NCI-H345 treated with DMSO at 0.1 percent for 48 hours (cell line): Measurements from ENCODE around the gene CREBRF.
"Not testable (repeated sequence)": the region's sequence is repeated elsewhere in the genome, so short reads cannot be mapped to it uniquely, and the experiment has no call there.

Experiments
- DNase-seq: peaks from one replicate; lab custom pipeline; 2025; ENCODE audit not compliant: unreplicated experiment; lab: John Stamatoyannopoulos, UW

The CREBRF gene

GRCh38 chr5:173076471-173076870 lies 20.3 kb downstream of the CREBRF start:
- not testable (repeated sequence) for DNase-seq

- DNase-seq, result no peak
Observed at GRCh38 chr5:173078878-173079277, 22.7 kb downstream of the CREBRF start.

GRCh38 chr5:173089581-173089980 lies 33.4 kb downstream of the CREBRF start:
- no peak for DNase-seq

DNA sequence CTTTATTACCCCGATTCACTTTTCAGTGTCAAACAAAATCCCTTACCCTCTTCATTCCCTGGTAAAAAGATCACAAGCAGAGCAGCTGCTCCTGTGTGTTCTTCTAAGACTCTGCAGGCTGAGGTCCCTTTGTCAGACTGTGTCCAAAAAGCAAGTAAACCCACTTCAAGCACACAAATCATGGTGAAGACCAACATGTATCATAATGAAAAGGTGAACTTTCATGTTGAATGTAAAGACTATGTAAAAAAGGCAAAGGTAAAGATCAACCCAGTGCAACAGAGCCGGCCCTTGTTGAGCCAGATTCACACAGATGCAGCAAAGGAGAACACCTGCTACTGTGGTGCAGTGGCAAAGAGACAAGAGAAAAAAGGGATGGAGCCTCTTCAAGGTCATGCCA lies 34.5 kb downstream of the CREBRF start:
- DNase-seq, result no peak

- no peak for DNase-seq
Observed at GRCh38 chr5:173091981-173092380, 35.8 kb downstream of the CREBRF start.

DNA sequence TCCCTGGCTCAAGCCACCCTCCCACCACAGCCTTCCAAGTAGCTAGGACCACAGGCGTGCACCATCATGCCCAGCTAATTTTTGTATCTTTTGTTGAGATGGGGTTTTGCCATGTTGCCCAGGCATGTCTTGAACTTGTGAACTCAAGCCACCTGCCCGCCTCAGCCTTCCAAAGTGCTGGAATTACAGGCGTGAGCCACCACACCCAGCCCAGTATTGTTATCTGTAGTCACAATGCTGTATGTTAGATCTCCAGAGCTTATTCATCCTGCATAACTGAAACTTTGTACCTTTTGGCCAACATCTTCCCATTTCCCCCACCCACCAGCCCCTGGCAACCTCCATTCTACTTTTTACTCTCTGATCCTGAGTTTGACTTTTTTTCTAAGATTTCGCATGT lies 37.5 kb downstream of the CREBRF start:
- DNase-seq, result no peak

GRCh38 chr5:173094012-173094661 lies 38.0 kb downstream of the CREBRF start:
- no peak for DNase-seq

DNA sequence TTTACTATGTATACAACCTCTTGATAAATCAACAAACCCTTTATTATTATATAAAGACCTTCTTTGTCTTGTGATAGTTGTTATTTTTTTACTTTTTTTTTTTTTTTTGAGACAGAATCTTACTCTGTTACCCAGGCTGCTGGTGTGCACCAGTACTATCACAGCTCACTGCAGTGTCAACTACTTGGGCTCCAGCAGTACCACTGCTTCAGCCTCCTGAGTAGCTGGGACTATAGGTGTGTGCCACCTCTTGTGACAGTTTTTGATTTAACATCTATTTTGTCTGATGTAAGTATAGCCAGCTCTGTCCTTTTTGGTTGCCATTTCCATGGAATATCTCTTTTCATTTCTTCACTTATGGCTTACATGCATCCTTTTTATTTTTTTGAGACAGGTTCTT lies 42.6 kb downstream of the CREBRF start:
- no peak for DNase-seq

DNA sequence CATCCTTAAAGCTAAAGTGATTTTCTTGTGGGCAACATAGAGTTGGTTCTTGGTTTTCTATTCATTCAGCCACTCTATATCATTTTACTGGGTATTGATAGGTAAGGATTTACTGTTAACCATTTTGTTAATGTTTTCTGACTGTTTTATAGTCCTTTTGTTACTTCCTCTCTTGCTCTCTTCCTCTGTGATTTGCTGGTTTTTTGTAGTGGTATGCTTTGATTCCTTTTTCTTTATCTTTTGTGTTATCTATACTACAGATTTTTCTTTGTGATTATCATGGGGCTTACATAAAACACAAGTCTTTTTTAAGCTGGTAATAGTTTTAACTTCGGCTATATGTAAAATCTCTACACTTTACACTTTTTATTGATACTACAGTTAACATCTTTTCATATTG lies 43.3 kb downstream of the CREBRF start:
- no peak for DNase-seq

GRCh38 chr5:173101245-173101644 lies 45.1 kb downstream of the CREBRF start:
- DNase-seq, result no peak

GRCh38 chr5:173103411-173103810 lies 47.3 kb downstream of the CREBRF start:
- DNase-seq, result no peak

GRCh38 chr5:173108914-173109313 lies 52.8 kb downstream of the CREBRF start:
- no peak for DNase-seq

DNA sequence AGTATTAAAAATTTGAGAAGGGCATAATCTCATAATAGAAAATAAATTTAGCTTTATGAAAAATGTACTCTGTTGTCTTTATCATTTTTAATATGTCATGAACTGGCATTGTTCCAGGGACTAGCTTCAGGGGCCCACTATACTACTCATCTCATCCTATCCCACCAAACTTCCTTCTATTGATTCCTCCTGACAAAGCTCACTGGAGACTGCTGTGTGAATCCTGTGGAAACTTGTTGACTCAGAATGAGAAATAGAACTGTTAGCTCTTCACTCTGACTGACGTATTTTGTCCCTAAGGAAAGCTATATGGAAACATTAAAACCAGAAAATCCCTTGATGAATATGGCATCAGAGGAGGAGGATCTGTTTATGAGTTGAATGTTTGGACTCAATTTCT lies 58.4 kb downstream of the CREBRF start:
- no peak for DNase-seq

GRCh38 chr5:173119719-173120118 lies 63.6 kb downstream of the CREBRF start:
- no peak for DNase-seq

- DNase-seq, result no peak
Observed at GRCh38 chr5:173123416-173123815, 67.3 kb downstream of the CREBRF start.

DNA sequence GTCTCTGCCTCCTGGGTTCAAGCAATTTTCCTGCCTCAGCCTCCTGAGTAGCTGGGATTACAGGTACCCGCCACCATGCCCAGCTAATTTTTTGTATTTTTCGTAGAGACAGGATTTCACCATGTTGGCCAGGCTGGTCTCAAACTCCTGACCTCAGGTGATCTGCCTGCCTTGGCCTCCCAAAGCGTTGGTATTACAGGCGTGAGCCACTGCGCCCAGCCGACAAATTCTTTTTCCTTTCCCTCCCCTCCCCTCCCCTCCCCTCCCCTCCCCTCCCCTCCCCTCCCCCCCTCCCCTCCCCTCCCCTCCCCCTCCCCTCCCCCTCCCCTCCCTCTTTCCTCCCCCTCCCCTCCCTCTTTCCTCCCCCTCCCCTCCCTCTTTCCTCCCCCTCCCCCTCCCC lies 76.0 kb downstream of the CREBRF start:
- DNase-seq, result not testable (repeated sequence)

- no peak for DNase-seq
Observed at GRCh38 chr5:173138707-173139106, 82.6 kb downstream of the CREBRF start.

- DNase-seq, result no peak
Observed at GRCh38 chr5:173139631-173140030, 83.5 kb downstream of the CREBRF start.

- DNase-seq, result no peak
Observed at GRCh38 chr5:173140769-173141168, 84.6 kb downstream of the CREBRF start.

DNA sequence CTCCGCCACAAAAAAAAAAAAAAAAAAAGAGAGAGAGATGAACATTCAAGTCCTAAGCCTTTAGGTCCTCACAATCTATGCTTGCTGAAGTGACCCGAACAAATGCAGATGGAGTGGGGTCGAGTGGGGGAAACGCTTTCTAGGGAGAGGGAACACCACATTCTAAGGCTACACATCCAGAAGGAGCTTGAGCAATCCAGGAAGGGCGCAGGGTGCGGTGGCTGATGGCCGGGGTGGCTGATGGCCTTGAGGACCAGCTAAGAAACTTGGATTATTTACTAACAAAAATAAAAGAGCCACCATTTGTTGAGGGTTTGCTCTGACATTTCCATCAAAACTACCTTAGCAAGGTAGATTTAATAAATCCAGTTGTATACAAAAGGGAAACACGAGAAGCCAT lies 87.4 kb downstream of the CREBRF start:
- DNase-seq, result no peak

DNA sequence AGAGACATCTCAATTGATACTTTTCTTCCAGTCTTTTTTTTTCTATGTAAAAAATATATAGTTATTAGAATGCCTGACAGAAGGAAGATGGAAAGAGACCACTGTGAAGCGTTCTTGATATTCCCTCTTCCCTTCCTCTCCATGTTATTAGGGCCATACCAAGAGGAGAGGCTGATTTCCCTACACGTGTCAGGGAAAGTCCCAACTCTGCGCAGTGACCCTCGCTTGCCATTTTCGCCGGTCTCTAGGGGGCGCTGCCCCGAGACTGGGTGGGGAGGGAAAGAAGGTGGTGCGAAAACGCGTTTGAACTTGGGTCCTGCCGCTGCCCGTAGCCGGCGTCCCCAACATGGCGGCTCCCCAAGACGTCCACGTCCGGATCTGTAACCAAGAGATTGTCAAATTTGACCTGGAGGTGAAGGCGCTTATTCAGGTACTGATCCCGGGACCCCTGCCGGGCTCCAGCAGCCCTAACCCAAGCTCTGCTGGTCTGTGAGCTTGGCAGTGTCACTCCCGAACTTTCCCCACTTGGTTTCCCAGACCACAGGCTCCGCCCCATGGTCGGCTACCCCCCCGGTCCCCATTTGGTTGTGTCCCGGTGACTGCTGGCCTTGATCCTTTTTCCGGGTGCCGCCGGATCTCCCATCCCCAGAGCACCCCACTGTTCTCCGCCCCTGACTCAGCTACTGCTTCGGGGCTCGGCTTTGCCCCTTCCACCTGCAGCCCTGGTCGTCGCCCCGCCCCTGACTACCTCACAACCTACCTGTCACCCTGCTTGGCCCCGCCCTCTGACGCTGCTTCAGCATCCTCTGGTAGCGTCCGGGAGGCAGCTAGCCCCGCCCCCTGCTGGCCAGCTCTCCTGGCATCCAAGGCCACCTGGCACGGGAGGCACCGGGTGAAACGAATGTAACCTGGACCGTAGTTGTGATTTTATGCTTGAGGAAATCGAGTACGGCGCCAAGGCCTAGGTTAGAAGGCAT lies 88.3 kb downstream of the CREBRF start, which contains the start of gene BNIP1:
BNIP1 (plus strand) TSS at position 332 of the 977 bp plus-strand sequence; CDS start at position 347, 15 bp downstream.
- peak; percentile 93 for DNase-seq

DNA sequence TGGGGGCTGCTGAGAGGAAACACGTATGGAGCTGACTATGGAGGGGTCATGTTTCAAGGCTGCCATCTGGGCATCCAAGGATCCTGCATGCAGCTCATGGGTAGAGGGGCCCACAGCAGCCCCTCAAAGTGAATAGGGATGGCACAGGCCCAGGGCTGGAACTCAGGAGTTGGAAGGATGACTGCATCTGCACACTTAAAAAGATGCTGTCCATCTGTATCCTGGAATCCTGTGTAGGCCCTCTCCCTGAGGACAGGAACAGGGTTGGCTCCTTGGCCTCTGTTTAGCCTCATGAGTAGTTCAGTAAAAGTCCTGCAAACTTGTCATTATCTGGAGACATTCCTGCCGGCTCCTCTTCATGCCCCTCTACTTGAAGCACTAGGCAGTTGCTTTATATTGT lies 92.2 kb downstream of the CREBRF start:
- no peak for DNase-seq
